GM18907 (cell line): ENCODE results near the gene NGEF.

Experiments
- ATAC-seq: cut with Tn5 transposase; IDR thresholded peaks from one replicate; pipeline ENCODE4 v1.9.1; 2021; ENCODE audit warnings: mild to moderate bottlenecking, moderate library complexity; ENCODE audit not compliant: unreplicated experiment

The NGEF gene

DNA sequence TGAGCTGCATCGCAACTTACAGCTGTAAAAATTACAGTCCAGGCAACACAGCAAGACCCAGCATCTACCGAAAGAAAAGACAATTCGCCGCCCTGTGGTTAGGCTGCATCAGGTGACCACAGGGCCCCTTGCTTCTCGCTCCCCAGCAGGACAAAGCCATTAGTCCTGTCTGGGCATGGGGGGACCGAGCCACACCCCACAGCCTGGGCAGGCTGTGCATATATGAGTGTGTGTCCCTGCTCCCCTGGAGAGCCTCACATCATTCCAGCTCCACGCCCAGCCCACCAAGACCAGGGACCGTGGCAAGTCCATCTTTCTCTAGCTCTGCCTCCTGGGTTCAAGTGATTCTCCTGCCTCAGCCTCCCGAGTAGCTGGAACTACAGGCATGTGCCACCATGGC is 109.1 kb downstream of the NGEF start:
- no peak for ATAC-seq

DNA sequence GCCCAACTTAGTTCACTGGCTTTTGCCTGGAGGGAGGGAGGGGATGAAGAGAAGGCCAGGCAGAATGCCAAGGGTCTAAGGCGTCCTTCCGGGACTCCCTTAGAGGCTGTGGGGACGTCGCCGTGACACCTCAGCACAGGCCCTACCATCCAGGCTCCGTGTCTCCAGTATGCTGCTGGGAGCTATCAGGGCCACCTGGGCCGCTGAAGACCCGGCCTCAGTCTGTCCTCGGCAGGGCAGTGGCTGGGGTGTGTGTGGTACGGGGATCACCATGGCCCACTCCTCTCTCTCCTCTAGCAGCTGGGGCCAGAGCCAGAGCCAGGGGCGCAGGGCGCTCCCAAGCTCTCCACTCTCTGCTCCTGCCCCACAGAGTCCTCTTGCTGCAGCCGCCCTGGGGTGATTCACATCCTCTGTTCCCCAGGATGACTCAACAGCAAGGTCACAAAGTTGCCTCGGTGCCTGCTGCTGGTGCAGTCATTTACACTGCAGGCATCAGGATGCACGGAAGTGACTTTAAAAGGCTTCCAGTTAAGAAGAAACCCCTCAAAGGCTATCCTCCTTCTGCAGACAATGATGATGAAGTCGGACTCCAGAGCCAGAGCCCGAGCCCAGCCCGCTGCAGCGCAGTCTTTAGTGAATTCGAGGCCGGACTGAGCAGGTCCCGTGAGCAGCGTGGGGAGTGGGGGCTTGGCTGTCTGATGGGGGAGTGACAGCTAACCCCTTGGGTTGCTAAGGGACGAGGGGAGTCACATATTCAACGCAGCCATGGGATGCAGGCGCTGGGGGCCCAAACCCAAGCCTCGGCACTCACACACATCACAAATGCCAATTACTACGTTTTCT is 111.1 kb downstream of the NGEF start:
- ATAC-seq, result no peak

DNA sequence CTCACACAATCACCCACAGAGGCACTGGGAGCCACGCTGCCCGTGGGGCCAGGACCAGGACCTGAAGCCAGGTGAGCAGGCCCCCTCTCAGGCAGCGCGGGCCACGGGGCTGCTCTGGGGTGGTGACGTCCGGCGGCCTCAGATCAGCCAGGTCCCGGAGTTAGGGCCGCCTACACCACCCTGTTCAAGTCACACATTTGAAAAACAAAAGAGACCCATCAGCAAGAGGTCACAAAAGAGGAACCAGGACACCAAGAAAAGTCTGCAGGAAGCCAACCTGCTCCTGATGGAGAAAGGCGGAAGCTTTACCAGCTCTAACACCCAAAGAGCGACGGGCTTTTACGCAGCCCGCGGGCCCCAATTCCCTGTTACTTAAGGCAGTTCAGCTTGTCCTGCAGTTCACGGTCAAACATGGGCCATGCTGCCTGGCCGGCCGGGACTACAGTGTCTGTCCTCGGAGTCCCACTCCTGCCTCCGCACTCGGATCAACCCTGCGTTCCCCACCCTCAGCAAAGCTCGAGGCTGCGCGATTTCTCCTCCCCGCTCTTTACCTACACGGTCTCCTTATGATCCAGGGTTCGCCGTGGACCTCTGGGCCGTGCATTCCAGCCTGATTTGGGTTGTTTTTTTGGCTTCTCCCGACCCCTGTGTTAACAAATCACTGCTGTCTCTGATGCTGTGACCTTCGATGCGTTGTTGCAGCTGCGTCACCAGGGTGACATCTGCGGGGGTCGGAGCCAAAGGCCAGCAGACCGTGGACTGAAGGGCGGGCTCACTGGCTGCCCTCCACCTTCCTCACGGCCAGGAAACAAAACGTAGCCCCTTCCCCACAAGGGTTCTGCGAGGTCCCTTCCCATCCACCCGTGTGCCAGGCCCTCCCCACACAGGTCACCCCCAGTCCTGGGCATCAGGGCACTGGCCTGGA is 112.0 kb downstream of the NGEF start:
- ATAC-seq, result no peak

DNA sequence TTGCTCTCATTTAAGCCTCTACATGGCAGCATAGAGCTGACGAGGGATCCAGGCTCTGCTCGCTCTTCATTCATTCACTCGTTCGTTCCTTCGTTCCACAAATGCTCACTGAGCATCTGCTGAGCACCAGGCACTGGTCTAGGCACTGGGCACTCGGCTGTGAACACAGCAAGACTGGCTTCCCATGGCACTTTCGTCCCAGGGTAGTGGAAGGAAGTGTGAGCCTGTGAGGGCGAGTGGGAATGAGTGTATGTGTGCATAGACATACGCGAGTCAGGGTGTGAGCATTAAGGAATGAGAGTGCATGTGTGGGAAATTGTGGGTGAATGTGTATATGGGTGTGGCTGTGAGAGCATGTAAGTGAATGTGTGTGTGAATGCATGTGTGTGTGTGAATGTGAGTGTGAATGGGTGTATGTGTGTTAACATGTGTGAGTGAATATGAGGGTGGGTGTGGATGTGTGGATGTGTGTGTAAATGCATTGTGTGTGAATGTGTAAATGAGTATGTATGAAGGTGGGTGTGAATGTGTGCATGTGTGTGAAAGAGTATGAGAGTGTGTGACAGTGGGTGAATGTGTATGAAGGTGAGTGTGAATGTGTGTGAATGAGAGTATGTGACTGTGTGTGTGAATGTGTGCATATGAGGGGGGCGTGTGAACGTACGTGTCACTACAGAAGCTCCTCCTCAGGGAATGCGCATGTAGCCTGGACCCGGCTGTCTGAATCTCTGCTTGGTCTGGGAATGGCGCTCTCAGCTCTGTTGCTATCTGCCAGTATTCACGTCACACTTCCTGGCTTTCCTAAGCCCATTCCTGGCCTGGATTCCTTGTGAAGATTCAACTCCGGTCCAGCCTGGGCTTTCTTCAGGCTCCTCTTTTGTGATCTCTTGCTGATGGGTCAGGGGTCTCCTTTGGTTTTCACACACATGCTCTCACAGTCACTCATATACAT is 114.2 kb downstream of the NGEF start:
- no peak for ATAC-seq

DNA sequence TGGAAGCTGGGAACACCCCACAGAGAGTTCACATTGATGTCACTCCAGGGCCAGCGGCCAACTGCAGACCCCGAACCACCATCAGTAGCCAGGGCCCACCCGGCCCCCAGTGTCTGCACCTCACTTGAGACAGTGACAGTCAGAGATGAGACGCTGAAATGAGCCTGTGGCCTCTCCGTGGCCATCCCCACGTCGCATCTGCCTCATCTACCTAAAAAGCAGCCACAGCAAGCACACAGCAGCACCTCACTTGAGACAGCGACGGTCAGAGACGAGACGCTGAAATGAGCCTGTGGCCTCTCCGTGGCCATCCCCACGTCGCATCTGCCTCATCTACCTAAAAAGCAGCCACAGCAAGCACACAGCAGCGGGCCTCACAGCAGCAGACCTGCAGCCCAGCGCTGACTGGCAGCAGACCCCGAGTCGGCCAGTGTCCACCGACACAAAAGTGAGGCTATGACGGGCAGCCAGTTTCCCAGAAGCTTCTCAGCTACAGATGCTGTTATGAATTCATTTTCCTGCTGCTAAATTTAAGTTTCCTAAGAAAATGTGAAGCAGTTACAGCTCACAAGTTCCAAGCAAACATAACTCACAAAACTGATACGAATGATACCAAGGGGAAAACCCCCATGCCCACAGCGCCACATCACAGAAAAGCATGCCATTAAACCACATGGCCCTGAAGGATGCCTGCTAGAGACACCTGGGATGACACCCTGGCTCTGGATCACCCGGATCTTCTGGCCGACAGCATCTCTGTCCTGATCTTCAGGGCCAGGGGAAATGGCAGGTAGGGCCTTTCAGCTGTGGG is 115.3 kb downstream of the NGEF start:
- no peak for ATAC-seq

DNA sequence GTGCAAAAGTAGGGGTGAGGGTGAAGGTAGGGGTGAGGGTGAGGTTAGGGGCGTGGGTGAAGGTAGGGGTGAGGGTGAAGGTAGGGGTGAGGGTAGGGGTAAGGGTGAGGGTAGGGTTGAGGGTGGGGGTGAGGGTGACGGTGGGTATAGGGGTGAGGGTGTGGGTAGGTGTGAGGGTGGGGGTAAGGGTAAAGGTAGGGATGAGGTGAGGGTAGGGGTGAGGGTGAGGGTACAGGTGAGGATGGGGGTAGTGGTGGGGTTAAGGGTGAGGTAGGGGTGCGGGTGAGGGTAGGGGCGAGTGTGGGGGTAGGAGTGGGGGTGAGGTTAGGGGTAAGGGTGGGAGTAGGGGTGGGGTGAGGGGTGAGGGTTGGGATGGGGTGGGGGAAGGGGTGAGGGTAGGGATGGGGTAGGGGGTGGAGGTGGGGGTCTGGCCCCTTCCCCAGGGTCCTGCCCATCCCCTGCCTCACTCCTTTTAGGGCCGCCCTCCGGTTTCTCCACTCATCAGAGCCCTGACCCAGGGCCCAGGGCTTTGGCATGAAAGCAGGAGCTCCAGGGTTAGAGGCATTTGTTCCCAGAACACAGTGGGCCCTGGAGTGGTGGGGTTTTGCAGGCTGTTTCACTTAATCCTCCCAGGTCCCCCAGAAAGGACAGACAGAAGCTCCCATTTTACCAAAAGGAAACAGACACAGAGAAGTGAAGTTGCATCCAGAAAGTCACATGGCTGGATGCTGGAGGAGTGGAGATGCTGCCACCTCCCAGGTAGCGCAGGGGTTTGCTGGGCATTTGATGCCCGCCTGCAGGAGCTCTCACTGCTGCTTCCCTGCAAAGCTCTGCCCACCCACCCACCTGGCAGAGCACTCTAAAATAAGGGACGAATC is 116.1 kb downstream of the NGEF start:
- no peak for ATAC-seq

DNA sequence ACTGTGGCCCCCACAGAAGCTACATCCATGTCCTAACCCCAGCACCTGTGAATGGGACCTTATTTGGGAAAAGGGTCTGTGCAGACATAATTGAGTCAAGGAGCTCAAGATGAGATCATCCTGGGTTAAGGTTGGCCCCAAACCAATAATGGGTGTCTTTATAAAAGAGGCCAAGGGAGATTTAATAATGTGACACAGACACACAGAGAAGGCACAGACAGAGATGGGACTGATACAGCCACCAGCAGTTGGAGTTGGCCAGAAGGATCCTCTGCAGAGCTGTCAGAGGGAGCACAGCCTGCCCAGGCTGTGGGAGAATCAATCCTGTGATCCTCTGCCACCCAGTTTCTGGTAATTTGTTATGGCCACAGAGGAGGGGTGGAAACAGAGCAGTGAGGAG is 116.9 kb downstream of the NGEF start:
- no peak for ATAC-seq

DNA sequence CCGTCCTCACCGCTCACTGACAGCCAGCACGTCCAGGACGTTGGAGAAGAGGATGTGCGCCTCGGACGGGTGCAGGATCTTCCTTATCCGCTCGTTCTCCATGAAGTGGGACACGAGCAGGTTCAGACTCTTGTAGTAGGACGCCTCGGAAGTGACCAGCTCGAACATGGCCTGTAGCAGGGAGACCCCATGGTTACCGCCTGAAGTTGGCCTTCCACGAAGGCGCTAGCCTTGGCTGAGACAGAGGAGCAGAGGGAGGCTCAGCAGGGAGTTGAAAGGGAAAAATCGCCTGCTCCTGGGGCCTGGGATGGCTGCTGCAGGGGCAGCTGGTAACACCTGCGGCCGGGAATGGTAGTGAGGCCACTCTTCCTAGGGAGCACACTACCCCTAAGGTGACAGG is 118.3 kb downstream of the NGEF start:
- no peak for ATAC-seq

DNA sequence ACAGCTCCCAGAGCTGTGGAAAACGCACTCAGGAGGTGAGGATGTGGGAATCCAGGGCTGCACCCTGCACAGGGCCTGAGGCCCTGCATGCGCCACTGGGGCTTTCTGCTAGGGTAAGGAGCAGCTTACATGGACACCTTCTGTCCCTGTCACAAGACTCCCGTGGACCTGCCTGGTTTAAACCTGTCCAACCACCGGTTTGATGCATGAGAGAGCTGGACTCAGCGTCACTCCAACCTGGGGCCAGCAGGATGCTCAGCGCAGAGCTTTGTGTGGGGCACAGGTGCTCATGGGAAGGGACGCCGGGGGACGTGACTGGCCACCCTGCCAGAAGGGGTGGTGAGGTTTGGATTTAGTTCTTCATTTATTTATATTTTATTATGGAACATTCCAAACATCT is 118.8 kb downstream of the NGEF start:
- ATAC-seq, result no peak

DNA sequence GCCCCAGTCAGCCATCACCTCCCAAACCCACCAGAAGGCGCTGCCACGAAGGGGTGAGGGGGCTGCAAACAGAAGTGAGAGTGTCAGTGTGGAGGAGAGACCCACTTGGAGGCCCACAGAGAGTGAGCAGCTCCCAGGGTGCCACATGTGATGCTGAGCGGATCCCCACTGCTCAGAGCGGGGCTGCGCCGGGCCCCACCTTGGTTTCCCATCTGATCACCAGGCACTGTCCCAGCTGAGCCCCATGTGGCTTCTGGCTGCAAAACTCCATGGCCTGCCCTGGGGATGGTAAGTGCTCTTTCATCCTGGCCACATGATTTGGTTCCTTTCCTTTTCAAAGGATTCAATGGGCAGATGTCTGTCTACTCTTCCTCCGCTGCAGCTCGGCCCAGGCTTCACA is 119.2 kb downstream of the NGEF start:
- ATAC-seq, result no peak

DNA sequence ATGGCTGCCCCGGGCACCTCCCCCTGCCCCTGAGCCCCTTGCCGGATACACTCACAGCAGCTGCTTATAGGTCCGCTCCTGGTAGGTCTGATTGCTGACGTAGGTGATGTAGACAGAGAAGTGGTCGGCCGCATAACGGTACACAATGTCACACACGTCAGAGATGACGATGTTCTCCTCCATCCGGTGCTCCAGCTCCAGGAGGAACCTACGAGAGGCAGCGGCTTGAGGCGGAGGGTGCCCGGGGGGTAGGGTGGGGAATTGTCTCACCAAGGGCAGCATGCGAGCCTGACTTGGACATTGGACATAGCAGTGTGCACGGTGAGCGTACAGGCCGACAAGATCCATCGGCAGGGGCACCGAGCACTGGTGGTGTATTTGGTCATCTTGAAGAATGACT is 120.2 kb downstream of the NGEF start:
- no peak for ATAC-seq

DNA sequence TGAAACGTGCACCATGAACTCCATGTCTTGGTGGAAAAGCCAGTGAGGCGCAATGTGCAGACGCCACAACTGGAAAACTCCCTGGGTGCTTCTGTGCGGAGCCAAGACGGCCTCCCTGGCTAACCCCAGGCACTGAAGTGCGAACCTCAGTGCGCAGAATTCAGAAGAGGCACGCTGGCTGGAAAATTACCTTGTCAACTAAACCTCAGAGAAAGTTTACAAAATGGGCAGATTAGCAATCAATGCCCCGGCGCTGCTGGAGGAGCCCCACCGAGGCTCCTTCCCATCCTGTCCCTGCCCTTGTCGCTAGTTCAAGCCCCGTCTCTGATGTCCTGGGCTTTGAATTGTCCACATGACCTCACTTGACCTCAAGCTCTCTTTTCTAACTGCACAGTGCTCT is 120.8 kb downstream of the NGEF start:
- no peak for ATAC-seq

DNA sequence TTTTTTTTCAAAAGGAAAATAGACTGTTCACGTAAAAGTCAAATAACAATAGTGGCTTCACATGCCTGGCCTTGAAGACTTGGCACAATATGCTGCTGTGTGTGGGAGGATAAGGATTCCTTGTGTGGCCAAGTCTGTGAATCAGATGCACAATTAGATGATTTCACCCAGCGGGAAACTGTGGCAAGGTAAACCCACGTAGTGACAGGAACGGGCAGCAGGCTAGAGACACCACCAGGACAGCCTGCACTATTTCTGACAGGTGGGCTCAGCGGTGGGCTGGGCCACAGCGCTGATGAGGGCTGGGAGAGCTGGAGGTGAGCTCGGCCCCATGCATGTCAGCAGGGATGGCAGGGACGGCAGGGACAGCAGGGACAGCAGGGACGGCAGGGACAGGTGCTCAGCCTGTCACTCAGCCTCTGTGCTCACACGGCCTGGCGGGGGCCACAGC is 121.4 kb downstream of the NGEF start:
- no peak for ATAC-seq

DNA sequence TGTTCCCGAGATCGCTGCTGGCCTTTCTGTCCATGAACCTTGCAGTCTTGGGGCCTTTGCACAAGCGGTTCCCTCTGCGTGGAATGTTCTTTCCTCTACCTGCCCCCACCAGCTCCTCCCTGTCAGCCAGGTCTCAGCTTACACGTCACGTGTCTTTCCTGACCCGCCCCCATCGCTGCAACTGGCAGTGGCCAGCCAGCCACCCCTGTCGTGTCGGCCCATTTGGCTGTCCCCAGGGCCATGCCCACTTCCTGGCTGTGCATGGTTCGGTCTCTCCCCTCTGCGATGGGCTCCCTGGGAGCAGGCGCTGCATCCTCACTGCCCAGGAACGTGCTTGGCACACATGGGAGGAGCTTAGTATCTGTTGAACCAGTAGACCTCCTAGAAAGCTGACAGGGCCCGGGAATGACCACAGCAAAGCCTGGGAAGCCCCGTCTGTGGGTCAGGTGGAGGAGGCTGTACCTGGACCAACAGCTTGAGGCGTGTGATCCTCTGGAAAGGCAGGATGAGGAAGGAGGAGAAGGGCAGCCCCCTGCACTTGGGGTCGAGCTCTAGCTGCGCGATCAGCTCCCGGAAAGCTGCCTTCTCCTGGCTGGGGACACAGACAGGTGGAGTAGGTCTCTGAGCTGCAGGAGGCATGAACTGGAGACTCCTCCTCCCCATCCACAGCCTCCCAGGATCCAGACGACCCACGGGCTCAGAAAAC is 122.0 kb downstream of the NGEF start:
- ATAC-seq, result no peak

DNA sequence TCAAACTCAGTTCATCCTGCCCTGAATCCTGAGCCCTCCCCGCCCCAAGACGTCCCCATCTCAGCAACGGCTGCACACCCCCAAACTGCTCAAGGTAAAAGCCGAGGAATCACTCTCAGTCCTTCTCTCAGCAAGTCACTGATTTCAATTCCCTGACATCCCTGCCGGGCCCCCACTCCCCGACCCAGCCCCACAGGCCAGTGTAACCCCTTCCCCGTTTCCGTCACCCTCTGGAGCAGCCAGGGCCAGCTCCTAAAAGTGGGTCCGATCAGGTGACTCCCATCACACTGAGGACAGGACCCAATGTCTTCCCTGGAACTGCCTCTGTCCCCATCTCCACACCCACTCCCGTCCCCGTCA is 122.5 kb downstream of the NGEF start:
- no peak for ATAC-seq

DNA sequence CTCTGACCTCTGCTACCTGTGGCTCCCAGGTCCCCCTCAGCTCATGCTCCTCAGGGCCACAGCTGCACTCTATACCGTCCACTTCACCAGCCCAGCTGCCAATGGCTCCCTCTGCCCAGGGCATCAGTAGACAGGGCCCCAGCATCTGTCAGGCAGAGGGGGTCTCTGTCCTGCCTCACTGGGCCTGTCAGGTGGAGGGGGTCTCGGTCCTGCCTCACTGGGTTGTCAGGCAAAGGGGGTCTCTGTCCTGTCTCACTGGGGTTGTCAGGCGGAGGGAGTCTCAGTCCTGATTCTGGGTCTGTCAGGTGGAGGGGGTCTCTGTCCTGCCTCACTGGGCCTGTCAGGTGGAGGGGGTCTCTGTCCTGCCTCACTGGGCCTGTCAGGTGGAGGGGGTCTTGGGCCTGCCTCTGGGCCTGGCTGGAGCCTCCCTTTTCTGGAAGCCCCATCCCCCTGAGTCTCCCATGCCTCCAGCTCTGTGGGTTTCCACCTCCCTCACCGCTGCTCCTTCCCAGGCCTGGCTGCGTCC is 123.1 kb downstream of the NGEF start:
- no peak for ATAC-seq

DNA sequence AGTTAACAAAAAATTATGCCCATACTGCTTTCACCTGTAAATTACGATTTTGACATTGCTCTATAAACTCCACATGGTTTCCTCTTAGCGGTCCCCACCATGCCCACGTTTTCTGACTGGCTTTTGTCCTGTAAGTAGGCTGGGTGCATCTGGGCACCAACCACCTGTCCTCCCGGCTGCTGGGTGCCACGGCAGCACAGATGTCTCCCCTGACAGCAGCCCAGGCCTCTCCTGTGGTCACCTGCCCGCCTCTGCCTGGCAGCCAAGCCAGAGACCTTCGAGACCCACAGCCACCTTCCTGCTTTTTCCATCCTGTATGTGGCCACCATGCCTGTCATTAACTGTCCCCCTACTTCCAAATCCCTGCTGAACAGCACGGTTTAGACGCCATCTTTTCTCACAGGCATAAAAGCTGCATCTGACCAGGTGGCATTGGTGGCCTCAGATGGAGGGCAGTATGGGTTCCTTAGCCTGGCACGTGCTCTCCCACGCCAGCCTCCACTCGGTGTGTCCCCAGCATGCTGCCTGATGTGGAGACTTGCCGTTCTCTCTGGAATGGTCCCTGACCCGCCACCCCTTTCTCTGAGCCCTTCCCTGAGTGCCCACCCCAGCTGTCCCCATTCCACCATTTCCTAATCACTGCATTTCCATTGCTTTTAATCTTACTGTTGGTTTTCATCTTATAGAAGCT is 124.1 kb downstream of the NGEF start:
- no peak for ATAC-seq
